Skeletal muscle satellite cell (primary cell): ENCODE measurements around the gene EFS.
"Not testable (repeated sequence)": the region's sequence is repeated elsewhere in the genome, so short reads cannot be mapped to it uniquely, and the experiment has no call there.

Source experiments
- H3K27me3 ChIP-seq: 2 replicates; pipeline ENCODE4 v1.7.0; 2013; ENCODE audit warnings: low read length; ENCODE audit not compliant: control insufficient read depth, insufficient read depth
- H3K36me3 ChIP-seq: 2 replicates; pipeline ENCODE4 v1.7.0; 2013; ENCODE audit warnings: mild to moderate bottlenecking, control low read depth, low read length; ENCODE audit not compliant: insufficient read depth
- H3K4me1 ChIP-seq: 2 replicates; pipeline ENCODE4 v1.7.0; 2013; ENCODE audit warnings: low read length; ENCODE audit not compliant: control insufficient read depth, insufficient read depth
- H3K4me2 ChIP-seq: 2 replicates; pipeline ENCODE4 v1.7.0; 2013; ENCODE audit warnings: mild to moderate bottlenecking, low read length
- H3K4me3 ChIP-seq: 2 replicates; pipeline ENCODE4 v1.7.0; 2013; ENCODE audit warnings: low read length
- H3K9ac ChIP-seq: 2 replicates; pipeline ENCODE4 v1.7.0; 2013; ENCODE audit warnings: mild to moderate bottlenecking, low read depth, low read length, moderate library complexity
- H3K9me3 ChIP-seq: replicated peaks from 2 replicates; pipeline ENCODE4 v1.7.0; 2013; ENCODE audit warnings: mild to moderate bottlenecking, control low read depth, low read length

EFS gene

GRCh38 chr14:23335623-23336022 lies 29.3 kb downstream of the EFS start:
- H3K36me3 ChIP-seq: no peaks in the 10 kb centered on the region
- H3K4me3 ChIP-seq: no peak overlapping the region
- no peak overlapping the region for H3K4me2 ChIP-seq
- no peaks in the 10 kb centered on the region for H3K9me3 ChIP-seq
- H3K4me1 ChIP-seq: no peaks in the 10 kb centered on the region
- H3K27me3 ChIP-seq: peaks cover 23% of the 10 kb centered on the region
- H3K9ac ChIP-seq: no peak overlapping the region

DNA sequence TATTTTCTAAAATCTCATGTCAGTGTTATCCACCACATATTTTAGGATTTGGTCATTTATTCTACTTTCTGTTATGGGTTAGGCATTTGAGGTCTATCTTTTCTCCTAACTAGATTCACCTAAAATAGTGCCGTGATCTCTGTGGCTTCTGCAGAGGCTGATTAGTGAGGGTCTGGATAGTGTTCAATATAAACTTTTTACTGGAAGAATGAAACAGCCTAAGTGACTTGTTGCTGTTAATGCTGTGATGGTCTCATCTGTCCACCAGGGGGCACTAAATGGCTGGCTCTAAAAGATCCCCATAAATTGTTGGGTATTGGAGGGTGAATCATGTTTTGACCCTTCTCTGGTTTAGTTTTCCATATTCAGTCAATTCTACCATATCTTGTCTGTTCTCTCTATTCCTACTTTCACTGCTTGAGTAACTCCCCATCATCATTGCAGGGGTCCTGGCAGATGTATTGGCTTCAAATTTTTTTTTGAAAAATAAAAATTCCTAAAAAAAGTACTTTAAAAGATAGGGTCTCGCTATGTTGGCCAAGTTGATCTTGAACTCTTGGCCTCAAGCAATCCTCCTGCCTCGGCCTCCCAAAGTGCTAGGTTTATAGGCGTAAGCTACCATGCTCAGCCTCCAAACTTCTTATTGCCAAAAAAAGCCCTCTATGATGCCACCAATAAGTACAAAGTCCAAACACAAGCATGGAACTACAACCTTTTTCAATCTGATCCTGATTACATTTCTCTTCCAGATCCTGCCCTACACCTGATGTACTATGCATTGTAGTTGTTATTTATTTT lies 36.8 kb downstream of the EFS start:
- H3K4me2 ChIP-seq: no peak overlapping the region
- H3K27me3 ChIP-seq: peaks cover 3% of the 10 kb centered on the region
- peaks cover 4% of the 10 kb centered on the region for H3K4me1 ChIP-seq
- no peaks in the 10 kb centered on the region for H3K9me3 ChIP-seq
- H3K4me3 ChIP-seq: no peak overlapping the region
- H3K9ac ChIP-seq: no peak overlapping the region
- H3K36me3 ChIP-seq: peaks cover 27% of the 10 kb centered on the region

- Histone ChIP-seq H3K36me3 (peaks cover 30% of the 10 kb centered on the region), H3K9me3 (no peaks in the 10 kb centered on the region), H3K27me3 (no peaks in the 10 kb centered on the region), H3K9ac (no peak overlapping the region), H3K4me2 (no peak overlapping the region), H3K4me3 (no peak overlapping the region), H3K4me1 (peaks cover 10% of the 10 kb centered on the region)
Observed at GRCh38 chr14:23326491-23327332, 38.3 kb downstream of the EFS start.

DNA sequence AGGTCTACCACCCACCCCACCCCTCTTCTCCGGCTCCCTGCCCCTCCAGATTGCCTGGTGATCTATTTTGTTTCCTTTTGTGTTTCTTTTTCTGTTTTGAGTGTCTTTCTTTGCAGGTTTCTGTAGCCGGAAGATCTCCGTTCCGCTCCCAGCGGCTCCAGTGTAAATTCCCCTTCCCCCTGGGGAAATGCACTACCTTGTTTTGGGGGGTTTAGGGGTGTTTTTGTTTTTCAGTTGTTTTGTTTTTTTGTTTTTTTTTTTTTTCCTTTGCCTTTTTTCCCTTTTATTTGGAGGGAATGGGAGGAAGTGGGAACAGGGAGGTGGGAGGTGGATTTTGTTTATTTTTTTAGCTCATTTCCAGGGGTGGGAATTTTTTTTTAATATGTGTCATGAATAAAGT lies 39.2 kb downstream of the EFS start:
- not testable (repeated sequence) for H3K27me3 ChIP-seq, H3K4me3 ChIP-seq, H3K9me3 ChIP-seq, H3K4me2 ChIP-seq, H3K9ac ChIP-seq
- H3K36me3 ChIP-seq: peaks cover 30% of the 10 kb centered on the region
- H3K4me1 ChIP-seq: peaks cover 10% of the 10 kb centered on the region

GRCh38 chr14:23324993-23325392 lies 40.0 kb downstream of the EFS start:
- H3K9ac ChIP-seq: no peak overlapping the region
- H3K4me1 ChIP-seq: peaks cover 15% of the 10 kb centered on the region
- peaks cover 36% of the 10 kb centered on the region for H3K36me3 ChIP-seq
- no peak overlapping the region for H3K4me3 ChIP-seq
- H3K27me3 ChIP-seq: no peaks in the 10 kb centered on the region
- no peaks in the 10 kb centered on the region for H3K9me3 ChIP-seq
- H3K4me2 ChIP-seq: no peak overlapping the region

- Histone ChIP-seq H3K4me1 (peaks cover 15% of the 10 kb centered on the region), H3K9me3 (no peaks in the 10 kb centered on the region), H3K4me2 (no peak overlapping the region), H3K27me3 (no peaks in the 10 kb centered on the region), H3K36me3 (peaks cover 42% of the 10 kb centered on the region), H3K4me3 (no peak overlapping the region), H3K9ac (no peak overlapping the region)
Observed at GRCh38 chr14:23324455-23324846, 40.5 kb downstream of the EFS start.

DNA sequence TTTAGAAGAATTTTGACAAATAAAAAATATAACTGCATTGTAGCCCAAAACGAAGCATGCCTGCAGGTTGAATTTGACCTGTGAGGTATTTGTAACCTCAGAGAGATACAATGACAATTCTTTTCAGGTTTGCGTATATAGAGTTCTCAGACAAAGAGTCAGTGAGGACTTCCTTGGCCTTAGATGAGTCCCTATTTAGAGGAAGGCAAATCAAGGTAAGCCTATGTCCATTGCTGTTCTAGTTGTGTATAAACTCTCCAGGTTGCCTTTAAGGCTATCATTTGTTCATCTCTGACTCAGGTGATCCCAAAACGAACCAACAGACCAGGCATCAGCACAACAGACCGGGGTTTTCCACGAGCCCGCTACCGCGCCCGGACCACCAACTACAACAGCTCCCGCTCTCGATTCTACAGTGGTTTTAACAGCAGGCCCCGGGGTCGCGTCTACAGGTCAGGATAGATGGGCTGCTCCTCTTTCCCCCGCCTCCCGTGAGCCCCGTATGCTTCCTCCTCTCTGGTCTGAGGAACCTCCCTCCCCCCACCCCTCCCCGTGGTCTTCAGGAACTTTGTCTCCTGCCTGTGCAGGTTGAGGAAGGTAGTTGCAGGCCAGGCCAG lies 41.0 kb downstream of the EFS start:
- no peaks in the 10 kb centered on the region for H3K27me3 ChIP-seq

GRCh38 chr14:23322568-23323517 lies 42.1 kb downstream of the EFS start:
- Histone ChIP-seq H3K4me2 (peak overlapping the region; percentile 88), H3K9ac (peak overlapping the region; percentile 92), H3K36me3 (peaks cover 44% of the 10 kb centered on the region), H3K4me1 (peaks cover 15% of the 10 kb centered on the region), H3K9me3 (no peaks in the 10 kb centered on the region), H3K27me3 (no peaks in the 10 kb centered on the region), H3K4me3 (peak overlapping the region; percentile 82)

More for the DNA sequence above, 41.0 kb downstream of the EFS start:
- Histone ChIP-seq H3K9me3 (no peaks in the 10 kb centered on the region), H3K9ac (no peak overlapping the region), H3K4me3 (no peak overlapping the region), H3K4me1 (peaks cover 15% of the 10 kb centered on the region), H3K36me3 (peaks cover 44% of the 10 kb centered on the region), H3K4me2 (no peak overlapping the region)

DNA sequence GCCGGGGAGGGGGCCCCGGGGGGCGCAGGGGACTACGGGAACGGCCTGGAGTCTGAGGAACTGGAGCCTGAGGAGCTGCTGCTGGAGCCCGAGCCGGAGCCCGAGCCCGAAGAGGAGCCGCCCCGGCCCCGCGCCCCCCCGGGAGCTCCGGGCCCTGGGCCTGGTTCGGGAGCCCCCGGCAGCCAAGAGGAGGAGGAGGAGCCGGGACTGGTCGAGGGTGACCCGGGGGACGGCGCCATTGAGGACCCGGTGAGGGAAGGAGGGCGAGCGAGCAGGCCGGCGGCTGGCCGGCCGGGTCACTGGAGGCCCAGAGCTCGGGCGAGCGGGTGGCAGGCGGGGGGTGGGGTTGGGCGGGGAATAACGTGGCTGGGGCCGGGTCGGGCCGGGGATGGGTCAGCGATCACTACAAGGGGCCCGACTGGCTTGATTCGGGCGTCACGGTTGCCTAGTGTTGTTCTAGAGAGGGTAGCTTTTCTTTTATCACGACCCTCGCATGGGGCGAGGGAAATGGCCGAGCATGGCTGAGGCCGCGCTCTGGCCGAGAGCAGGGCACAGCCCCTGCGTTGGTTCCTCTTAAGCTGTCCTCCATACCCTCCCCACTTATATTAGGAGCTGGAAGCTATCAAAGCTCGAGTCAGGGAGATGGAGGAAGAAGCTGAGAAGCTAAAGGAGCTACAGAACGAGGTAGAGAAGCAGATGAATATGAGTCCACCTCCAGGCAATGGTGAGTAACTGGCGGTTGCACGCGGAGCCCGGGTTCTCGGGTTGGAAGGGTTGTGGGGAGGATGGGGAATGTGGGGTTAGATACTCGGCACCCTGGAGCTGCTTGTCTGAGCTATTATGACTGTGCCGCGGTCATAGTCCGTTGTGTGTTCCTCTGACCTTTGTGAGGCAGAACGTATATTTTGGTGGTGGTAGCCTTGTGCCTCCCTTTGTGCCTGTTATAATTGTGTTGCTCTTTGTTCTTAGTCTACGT lies 43.1 kb downstream of the EFS start:
- peak overlapping the region; percentile 88 for H3K4me2 ChIP-seq
- H3K4me1 ChIP-seq: peaks cover 16% of the 10 kb centered on the region
- peaks cover 48% of the 10 kb centered on the region for H3K36me3 ChIP-seq
- no peaks in the 10 kb centered on the region for H3K27me3 ChIP-seq
- peak overlapping the region; percentile 92 for H3K9ac ChIP-seq
- H3K9me3 ChIP-seq: no peaks in the 10 kb centered on the region
- peak overlapping the region; percentile 82 for H3K4me3 ChIP-seq
